GM12801 (cell line): ENCODE results near the gene ALPK3.

Experiments used
- TF ChIP-seq, protein P1 (sequence below): IDR thresholded peaks from one replicate; pipeline ENCODE4 v1.5.1; 2011; ENCODE audit warnings: control low read depth; ENCODE audit not compliant: insufficient read length; ENCODE audit errors: extremely low read depth

Gene ALPK3

DNA sequence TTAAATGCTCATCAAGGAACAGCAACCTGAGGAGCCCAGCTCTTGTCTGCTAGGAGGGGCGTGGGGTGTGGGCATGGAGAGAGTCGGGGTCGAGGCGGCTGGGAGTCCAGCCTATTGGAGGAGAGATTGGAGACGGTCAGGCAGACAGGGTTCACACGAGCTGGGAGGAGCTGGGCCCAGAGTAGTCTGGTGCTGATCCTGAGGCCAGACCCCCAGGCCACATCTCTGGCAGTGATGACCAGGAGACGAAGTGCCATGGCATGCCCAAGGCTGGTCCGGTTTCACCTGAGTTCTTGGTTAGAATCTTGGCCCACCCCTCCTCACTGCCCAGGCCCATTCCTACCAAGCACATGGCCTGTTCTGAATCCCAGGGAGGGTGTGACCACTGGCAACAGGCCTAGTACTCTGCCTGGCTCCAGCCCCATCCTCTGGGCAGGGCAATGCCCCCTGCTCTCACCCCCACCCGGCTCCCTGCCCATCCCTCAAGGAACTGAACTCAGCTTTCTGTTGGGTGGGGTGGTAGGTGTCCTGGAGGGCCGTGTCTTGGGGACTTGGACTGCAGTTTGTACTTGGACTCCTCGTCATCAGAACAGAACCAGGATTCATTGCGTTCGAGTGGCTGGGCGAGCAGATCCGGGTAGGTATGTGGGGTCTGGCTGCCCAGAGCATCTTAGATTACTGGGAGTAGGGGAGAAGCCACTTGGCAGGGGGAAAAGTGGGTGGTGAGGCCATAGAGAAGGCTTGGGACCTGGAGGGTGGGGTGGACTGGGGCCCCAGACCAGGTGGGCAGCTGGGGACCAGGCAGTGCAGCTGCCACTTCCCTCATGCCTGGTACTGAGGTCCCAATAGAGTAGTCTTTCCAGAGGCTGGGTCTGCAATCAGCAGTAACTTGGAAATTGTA is 88.1 kb downstream of the ALPK3 start:
- TF ChIP-seq, protein P1, sequence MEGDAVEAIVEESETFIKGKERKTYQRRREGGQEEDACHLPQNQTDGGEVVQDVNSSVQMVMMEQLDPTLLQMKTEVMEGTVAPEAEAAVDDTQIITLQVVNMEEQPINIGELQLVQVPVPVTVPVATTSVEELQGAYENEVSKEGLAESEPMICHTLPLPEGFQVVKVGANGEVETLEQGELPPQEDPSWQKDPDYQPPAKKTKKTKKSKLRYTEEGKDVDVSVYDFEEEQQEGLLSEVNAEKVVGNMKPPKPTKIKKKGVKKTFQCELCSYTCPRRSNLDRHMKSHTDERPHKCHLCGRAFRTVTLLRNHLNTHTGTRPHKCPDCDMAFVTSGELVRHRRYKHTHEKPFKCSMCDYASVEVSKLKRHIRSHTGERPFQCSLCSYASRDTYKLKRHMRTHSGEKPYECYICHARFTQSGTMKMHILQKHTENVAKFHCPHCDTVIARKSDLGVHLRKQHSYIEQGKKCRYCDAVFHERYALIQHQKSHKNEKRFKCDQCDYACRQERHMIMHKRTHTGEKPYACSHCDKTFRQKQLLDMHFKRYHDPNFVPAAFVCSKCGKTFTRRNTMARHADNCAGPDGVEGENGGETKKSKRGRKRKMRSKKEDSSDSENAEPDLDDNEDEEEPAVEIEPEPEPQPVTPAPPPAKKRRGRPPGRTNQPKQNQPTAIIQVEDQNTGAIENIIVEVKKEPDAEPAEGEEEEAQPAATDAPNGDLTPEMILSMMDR: no peak

DNA sequence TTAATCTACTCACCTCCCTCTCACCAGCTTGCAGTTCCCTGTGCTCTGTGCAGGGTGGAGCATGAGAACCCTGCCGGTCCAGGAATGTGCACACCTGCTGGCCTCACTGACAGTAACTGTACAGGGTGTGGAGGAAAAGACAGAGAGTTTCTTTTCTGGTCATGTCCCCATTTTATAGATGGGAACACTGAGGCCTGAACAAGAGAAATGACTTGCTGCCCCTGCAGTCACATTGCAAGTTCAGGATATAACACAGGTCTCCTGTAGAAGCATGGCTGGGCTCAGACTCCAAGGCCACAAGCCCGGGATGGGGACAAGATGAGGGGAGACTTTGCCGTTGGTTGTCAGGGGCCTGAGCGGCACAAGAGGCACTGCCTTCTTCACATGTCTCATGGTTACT is 90.6 kb downstream of the ALPK3 start:
- TF ChIP-seq, protein P1: no peak

DNA sequence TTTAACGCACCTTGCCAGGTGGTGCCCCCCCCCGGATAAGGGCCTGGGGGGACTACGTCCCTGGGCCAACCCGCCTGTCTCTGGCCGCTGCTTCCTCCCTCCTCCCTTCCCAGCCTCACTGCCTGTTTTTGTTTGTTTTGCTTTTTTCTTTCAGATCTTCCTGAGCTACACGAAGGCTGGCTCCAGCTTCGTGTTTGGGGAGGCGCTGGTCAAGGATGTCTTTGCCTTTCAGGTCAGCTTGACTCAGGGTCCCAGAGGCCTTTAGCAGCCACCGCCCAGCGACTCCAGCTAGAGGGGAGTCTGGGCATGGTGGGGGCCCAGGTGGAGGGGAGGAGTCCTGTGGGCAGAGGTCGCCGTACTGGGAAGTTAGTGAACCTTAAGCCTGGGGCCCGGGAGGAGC is 91.4 kb downstream of the ALPK3 start:
- TF ChIP-seq, protein P1: no peak

GRCh38 chr15:84909029-84909428 is 91.9 kb downstream of the ALPK3 start:
- TF ChIP-seq, protein P1: no peak

DNA sequence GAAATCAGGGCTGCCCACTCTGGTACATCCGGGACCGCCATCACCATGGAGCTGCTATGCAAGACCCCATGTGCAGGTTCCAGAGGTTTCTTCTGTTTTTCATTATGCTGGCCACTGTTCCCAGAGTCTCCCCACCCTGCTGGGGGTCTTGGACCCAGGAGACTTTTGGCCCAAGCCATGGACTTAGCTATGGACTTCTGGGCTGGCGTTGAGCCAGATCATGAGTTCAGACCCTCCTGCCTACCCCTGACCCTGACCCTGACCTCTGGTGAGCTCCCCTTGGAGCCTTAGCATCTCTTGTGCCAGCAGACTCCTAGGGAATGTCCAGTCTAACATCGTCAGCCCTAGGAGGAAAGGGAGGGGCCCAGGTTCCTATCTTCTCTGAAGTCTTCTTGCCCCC is 92.6 kb downstream of the ALPK3 start:
- TF ChIP-seq, protein P1: no peak

DNA sequence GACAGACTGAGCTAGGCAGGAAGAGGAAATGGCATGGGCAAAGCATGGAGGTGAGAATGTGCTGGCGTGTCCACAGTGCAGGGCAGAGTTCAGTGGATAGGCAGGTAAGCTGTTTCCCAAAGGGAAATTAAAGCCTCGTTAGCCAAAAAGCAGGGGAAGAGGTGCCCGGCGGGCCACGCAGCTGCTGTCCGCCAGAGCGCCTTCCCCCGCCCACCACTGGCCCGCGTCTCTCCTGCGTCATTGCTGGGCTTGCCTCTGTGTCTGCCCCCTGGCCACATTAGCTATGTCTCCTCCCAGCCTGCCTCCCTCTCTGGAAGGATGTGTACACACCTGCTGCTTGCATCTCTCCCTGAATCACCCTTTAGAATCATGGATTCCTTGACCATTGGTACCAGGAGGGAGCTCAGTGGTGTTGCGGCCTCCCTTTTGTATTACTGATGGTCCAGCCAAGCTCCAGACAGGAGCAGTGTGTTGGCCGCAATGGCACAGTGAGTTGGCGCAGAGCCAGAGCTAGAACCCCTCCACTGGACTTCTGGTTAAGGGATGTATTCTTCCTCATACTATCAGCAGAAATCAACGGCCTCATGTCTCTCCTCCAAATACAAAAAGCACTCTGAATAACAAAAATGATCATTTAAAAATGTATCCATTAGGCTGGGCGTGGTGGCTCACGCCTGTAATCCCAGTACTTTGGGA is 93.9 kb downstream of the ALPK3 start:
- TF ChIP-seq, protein P1: no peak

DNA sequence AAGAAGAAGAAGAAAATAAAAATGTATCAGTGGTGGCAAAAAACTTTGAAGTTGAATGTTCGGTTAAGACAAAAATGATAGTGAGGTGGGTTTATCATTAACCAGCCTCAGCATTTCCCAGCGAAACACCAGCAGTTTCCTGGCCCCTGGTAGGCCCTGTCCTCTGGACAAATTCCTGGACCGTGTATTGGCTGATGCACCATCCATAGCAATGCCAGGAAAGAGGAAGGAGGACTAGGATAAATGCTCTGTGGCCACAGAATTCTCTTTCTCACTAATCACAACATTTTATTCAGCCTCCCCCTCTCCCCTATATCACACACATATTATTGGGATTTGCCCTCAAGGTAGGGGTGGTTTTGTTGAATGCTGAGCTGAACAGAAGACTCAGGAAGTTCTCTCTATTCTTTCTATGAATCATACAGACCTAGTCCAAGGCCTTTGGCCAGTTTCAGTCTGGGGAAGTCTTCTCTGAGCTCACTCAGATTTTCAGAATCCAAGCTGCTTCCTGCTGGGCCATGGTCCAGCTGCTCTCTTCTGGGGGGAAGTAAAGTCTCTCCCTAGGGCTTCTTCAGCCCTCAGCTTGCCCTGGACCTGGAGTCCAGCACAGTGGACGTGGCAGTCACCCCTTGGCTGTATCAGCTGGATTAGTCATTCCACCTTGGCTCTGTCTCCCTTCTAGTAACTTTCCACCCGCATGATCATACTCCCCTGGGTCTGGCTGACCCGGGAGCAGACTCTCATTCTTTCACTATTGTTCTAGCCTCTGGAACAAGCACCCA is 94.9 kb downstream of the ALPK3 start:
- TF ChIP-seq, protein P1: no peak
